ENCODE results near the gene HECTD2. TPM values are rescaled to one million over a fixed set of nuclear protein-coding genes. Genes with fewer than 3 reads are reported as not detected.
A peak's percentile ranks its signal among the peaks of the same experiment; 100 is the strongest.
"Not testable (repeated sequence)": the region's sequence is repeated elsewhere in the genome, so short reads cannot be mapped to it uniquely, and the experiment has no call there.

The HECTD2 gene
- total RNA-seq, 2 donors from 2014 or later: 18.7 to 22.8 TPM

GRCh38 chr10:91367558-91367957 lies 42.6 kb upstream of the HECTD2 start:
- Histone ChIP-seq H3K4me1 (replicated peaks) (no peaks in the 10 kb centered on the region), H3K4me3 (no peak overlapping the region), H3K36me3 (no peaks in the 10 kb centered on the region), H3K27me3 (replicated peaks; ENCODE audit: insufficient read depth) (no peaks in the 10 kb centered on the region), H3K27ac (no peak overlapping the region), H3K9me3 (no peaks in the 10 kb centered on the region)
- DNase-seq (ENCODE audit: low spot score): no peak
- TF ChIP-seq CTCF (IDR thresholded peaks at IDR 0.05): no peak
- TF ChIP-seq POLR2AphosphoS5 (IDR thresholded peaks at IDR 0.05): no peak
- TF ChIP-seq POLR2A (IDR thresholded peaks at IDR 0.05): no peak
- intact Hi-C loops (cut with DNase I): loop anchor here (5.0 kb wide), 1 partner anchor 70 kb away; no protein-coding TSS in a partner anchor
- WGBS: 89% methylated on average over 2 of the region's 2 CpGs

- H3K9me3 ChIP-seq; H3K27ac ChIP-seq; H3K4me1 ChIP-seq (replicated peaks); H3K27me3 ChIP-seq (replicated peaks; ENCODE audit: insufficient read depth); H3K36me3 ChIP-seq; H3K4me3 ChIP-seq; DNase-seq (ENCODE audit: low spot score): not testable (repeated sequence)
- peak in 3 of 4 experiments; percentile 12 to 41 (median 33) for TF ChIP-seq CTCF (IDR thresholded peaks at IDR 0.05)
- 93% methylated on average over 6 of the region's 6 CpGs for WGBS
- intact Hi-C loops (cut with DNase I): loop anchor here (5.0 kb wide), 1 partner anchor 73 kb away; no protein-coding TSS in a partner anchor
Measured at GRCh38 chr10:91369978-91370589, 40.1 kb upstream of the HECTD2 start.

GRCh38 chr10:91374052-91374451 lies 36.1 kb upstream of the HECTD2 start:
- H3K27ac ChIP-seq: no peak overlapping the region
- intact Hi-C loops (cut with DNase I): no loop called here
- H3K4me3 ChIP-seq: no peak overlapping the region

GRCh38 chr10:91378061-91378460 lies 32.1 kb upstream of the HECTD2 start:
- TF ChIP-seq POLR2A (IDR thresholded peaks at IDR 0.05) (no peak), POLR2AphosphoS5 (IDR thresholded peaks at IDR 0.05) (no peak), CTCF (IDR thresholded peaks at IDR 0.05) (no peak)
- no peaks in the 10 kb centered on the region for H3K4me1 ChIP-seq (replicated peaks)
- H3K27ac ChIP-seq: no peak overlapping the region

More at GRCh38 chr10:91374052-91374451, 36.1 kb upstream of the HECTD2 start:
- H3K36me3 ChIP-seq: no peaks in the 10 kb centered on the region
- H3K9me3 ChIP-seq: no peaks in the 10 kb centered on the region
- DNase-seq (ENCODE audit: low spot score): no peak
- TF ChIP-seq POLR2A (IDR thresholded peaks at IDR 0.05) (no peak), POLR2AphosphoS5 (IDR thresholded peaks at IDR 0.05) (no peak), CTCF (IDR thresholded peaks at IDR 0.05) (no peak)
- H3K27me3 ChIP-seq (replicated peaks; ENCODE audit: insufficient read depth): peaks cover 2% of the 10 kb centered on the region
- no peaks in the 10 kb centered on the region for H3K4me1 ChIP-seq (replicated peaks)

GRCh38 chr10:91380873-91381256 lies 29.3 kb upstream of the HECTD2 start:
- Histone ChIP-seq H3K27me3 (replicated peaks; ENCODE audit: insufficient read depth) (peaks cover 2% of the 10 kb centered on the region), H3K27ac (no peak overlapping the region), H3K4me3 (no peak overlapping the region), H3K9me3 (no peaks in the 10 kb centered on the region), H3K4me1 (replicated peaks) (no peaks in the 10 kb centered on the region), H3K36me3 (no peaks in the 10 kb centered on the region)
- intact Hi-C loops (cut with DNase I): loop anchor here (5.0 kb wide), 1 partner anchor 426 kb away; no protein-coding TSS in a partner anchor
- DNase-seq (ENCODE audit: low spot score): no peak
- TF ChIP-seq POLR2A (IDR thresholded peaks at IDR 0.05) (no peak), CTCF (IDR thresholded peaks at IDR 0.05) (no peak), POLR2AphosphoS5 (IDR thresholded peaks at IDR 0.05) (no peak)
- WGBS: 51% methylated on average over 3 of the region's 3 CpGs

More at GRCh38 chr10:91378061-91378460, 32.1 kb upstream of the HECTD2 start:
- Histone ChIP-seq H3K36me3 (no peaks in the 10 kb centered on the region), H3K27me3 (replicated peaks; ENCODE audit: insufficient read depth) (peaks cover 2% of the 10 kb centered on the region), H3K9me3 (no peaks in the 10 kb centered on the region), H3K4me3 (no peak overlapping the region)
- DNase-seq (ENCODE audit: low spot score): no peak
- intact Hi-C loops (cut with DNase I): no loop called here
